Vagina (tissue), 2 donors: Measurements from ENCODE around the gene HINT1.

Experiments used
- POLR2A ChIP-seq, 2 donors: fragments of 450-650 bp; IDR thresholded peaks; one replicate each; pipeline ENCODE4 v1.6.1; 2017; ENCODE audit warnings: antibody characterized with exemption in 2 of 2, mild to moderate bottlenecking in 2 of 2, moderate library complexity in 2 of 2
- TF ChIP-seq, protein P1 (sequence below), 3 experiments: fragments of 450-650 bp in 2 of 3; fragments of 200-600 bp in 1 of 3; sonication (generic) in 1 of 3; IDR thresholded peaks; one replicate each; pipeline ENCODE4 v1.5.1; 2017 to 2019; ENCODE audit warnings: antibody characterized with exemption in 3 of 3, mild to moderate bottlenecking in 2 of 3, moderate library complexity in 2 of 3

- TF ChIP-seq, protein P1, sequence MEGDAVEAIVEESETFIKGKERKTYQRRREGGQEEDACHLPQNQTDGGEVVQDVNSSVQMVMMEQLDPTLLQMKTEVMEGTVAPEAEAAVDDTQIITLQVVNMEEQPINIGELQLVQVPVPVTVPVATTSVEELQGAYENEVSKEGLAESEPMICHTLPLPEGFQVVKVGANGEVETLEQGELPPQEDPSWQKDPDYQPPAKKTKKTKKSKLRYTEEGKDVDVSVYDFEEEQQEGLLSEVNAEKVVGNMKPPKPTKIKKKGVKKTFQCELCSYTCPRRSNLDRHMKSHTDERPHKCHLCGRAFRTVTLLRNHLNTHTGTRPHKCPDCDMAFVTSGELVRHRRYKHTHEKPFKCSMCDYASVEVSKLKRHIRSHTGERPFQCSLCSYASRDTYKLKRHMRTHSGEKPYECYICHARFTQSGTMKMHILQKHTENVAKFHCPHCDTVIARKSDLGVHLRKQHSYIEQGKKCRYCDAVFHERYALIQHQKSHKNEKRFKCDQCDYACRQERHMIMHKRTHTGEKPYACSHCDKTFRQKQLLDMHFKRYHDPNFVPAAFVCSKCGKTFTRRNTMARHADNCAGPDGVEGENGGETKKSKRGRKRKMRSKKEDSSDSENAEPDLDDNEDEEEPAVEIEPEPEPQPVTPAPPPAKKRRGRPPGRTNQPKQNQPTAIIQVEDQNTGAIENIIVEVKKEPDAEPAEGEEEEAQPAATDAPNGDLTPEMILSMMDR (IDR thresholded peaks at IDR 0.05), result no peak
- no peak for TF ChIP-seq POLR2A (IDR thresholded peaks at IDR 0.05)
Observed at GRCh38 chr5:131195696-131196095, 30.6 kb upstream of the HINT1 start.
